Measurements from ENCODE around the gene ARHGAP23.
"Not testable (repeated sequence)": the region's sequence is repeated elsewhere in the genome, so short reads cannot be mapped to it uniquely, and the experiment has no call there.

ARHGAP23 gene

GRCh38 chr17:38430316-38430715, 2.1 kb downstream of the ARHGAP23 start:
- Histone ChIP-seq H3K4me1 (ENCODE audit: control insufficient read depth in 1 of 2, insufficient read depth in 2 of 2, low read length in 2 of 2) (peaks cover 7 to 11% of the 10 kb centered on the region in 2 donors), H3K27me3 (ENCODE audit: control insufficient read depth in 1 of 2, insufficient read depth in 2 of 2, low read length in 2 of 2) (no peaks in the 10 kb centered on the region), H3K36me3 (ENCODE audit: control insufficient read depth in 1 of 2, insufficient read depth in 2 of 2, low read length in 2 of 2) (no peaks in the 10 kb centered on the region), H3K4me3 (ENCODE audit: low read depth in 1 of 2, low read length in 2 of 2) (no peak overlapping the region), H3K27ac (ENCODE audit: low read depth, low read length) (no peak overlapping the region), H3K9ac (ENCODE audit: low read depth in 1 of 2, low read length in 2 of 2) (no peak overlapping the region), H3K9me3 (ENCODE audit: control insufficient read depth in 1 of 2, low read length in 2 of 2) (no peaks in the 10 kb centered on the region)

GRCh38 chr17:38430822-38431221, 2.6 kb downstream of the ARHGAP23 start:
- no peaks in the 10 kb centered on the region for H3K9me3 ChIP-seq (ENCODE audit: control insufficient read depth in 1 of 2, low read length in 2 of 2)
- H3K27ac ChIP-seq (ENCODE audit: low read depth, low read length), result no peak overlapping the region
- H3K27me3 ChIP-seq (ENCODE audit: control insufficient read depth in 1 of 2, insufficient read depth in 2 of 2, low read length in 2 of 2), result no peaks in the 10 kb centered on the region
- H3K4me1 ChIP-seq (ENCODE audit: control insufficient read depth in 1 of 2, insufficient read depth in 2 of 2, low read length in 2 of 2), result peaks cover 7 to 11% of the 10 kb centered on the region in 2 donors
- no peak overlapping the region for H3K9ac ChIP-seq (ENCODE audit: low read depth in 1 of 2, low read length in 2 of 2)
- no peaks in the 10 kb centered on the region for H3K36me3 ChIP-seq (ENCODE audit: control insufficient read depth in 1 of 2, insufficient read depth in 2 of 2, low read length in 2 of 2)
- no peak overlapping the region for H3K4me3 ChIP-seq (ENCODE audit: low read depth in 1 of 2, low read length in 2 of 2)

DNA sequence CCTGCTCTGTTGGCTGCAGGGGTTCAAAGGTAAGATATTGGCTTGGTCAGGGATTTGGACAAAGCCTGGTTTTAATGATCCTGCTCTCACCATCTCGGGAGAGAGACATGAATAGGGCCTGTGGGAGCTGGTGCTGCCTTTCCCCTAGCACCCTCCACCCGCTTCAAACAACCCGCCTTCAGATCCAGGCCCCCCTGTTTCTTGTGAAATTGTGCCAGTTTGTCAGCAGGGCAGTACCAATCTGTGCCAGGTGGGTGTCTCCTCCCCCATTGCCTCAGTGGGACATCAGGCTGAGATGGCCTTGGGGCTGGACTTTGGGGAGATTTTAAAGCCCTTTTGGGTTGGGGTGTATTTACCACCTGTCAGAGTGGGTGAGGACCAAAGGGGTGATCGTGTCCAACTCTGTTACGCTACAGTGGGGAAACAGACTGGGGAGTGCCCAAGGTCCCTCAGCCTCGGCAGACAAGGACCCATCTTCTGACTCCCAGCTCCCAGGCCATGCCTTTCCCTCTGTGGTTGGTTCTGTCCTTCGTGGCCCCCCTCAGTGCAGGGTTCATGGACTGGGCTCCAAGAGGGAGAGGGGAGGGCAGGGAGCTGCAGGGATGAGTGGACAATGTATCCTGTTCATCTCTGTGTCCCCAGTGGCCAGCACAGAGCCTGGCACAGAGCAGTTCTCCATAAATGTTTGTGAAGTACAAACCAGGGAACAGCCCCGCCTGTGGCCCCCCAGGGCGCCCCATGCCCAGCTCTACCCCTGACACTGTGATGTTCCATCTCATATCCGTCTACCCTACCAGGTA, 3.3 kb downstream of the ARHGAP23 start:
- H3K27ac ChIP-seq (ENCODE audit: low read depth, low read length), result no peak overlapping the region
- no peaks in the 10 kb centered on the region for H3K9me3 ChIP-seq (ENCODE audit: control insufficient read depth in 1 of 2, low read length in 2 of 2)
- H3K4me3 ChIP-seq (ENCODE audit: low read depth in 1 of 2, low read length in 2 of 2), result no peak overlapping the region
- no peaks in the 10 kb centered on the region for H3K36me3 ChIP-seq (ENCODE audit: control insufficient read depth in 1 of 2, insufficient read depth in 2 of 2, low read length in 2 of 2)
- H3K9ac ChIP-seq (ENCODE audit: low read depth in 1 of 2, low read length in 2 of 2), result no peak overlapping the region
- no peaks in the 10 kb centered on the region for H3K27me3 ChIP-seq (ENCODE audit: control insufficient read depth in 1 of 2, insufficient read depth in 2 of 2, low read length in 2 of 2)
- peaks cover 7 to 11% of the 10 kb centered on the region in 2 donors for H3K4me1 ChIP-seq (ENCODE audit: control insufficient read depth in 1 of 2, insufficient read depth in 2 of 2, low read length in 2 of 2)

- H3K9me3 ChIP-seq (ENCODE audit: control insufficient read depth in 1 of 2, low read length in 2 of 2), result no peaks in the 10 kb centered on the region
- no peaks in the 10 kb centered on the region for H3K27me3 ChIP-seq (ENCODE audit: control insufficient read depth in 1 of 2, insufficient read depth in 2 of 2, low read length in 2 of 2)
- H3K9ac ChIP-seq (ENCODE audit: low read depth in 1 of 2, low read length in 2 of 2), result no peak overlapping the region
- H3K36me3 ChIP-seq (ENCODE audit: control insufficient read depth in 1 of 2, insufficient read depth in 2 of 2, low read length in 2 of 2), result no peaks in the 10 kb centered on the region
- H3K4me3 ChIP-seq (ENCODE audit: low read depth in 1 of 2, low read length in 2 of 2), result no peak overlapping the region
- H3K27ac ChIP-seq (ENCODE audit: low read depth, low read length), result no peak overlapping the region
- no peaks in the 10 kb centered on the region for H3K4me1 ChIP-seq (ENCODE audit: control insufficient read depth in 1 of 2, insufficient read depth in 2 of 2, low read length in 2 of 2)
Observed at GRCh38 chr17:38434178-38434665, 6.0 kb downstream of the ARHGAP23 start.

- no peaks in the 10 kb centered on the region for H3K36me3 ChIP-seq (ENCODE audit: control insufficient read depth in 1 of 2, insufficient read depth in 2 of 2, low read length in 2 of 2)
- H3K27me3 ChIP-seq (ENCODE audit: control insufficient read depth in 1 of 2, insufficient read depth in 2 of 2, low read length in 2 of 2), result no peaks in the 10 kb centered on the region
- H3K9me3 ChIP-seq (ENCODE audit: control insufficient read depth in 1 of 2, low read length in 2 of 2), result no peaks in the 10 kb centered on the region
- H3K4me3 ChIP-seq (ENCODE audit: low read depth in 1 of 2, low read length in 2 of 2), result no peak overlapping the region
- no peaks in the 10 kb centered on the region for H3K4me1 ChIP-seq (ENCODE audit: control insufficient read depth in 1 of 2, insufficient read depth in 2 of 2, low read length in 2 of 2)
- H3K9ac ChIP-seq (ENCODE audit: low read depth in 1 of 2, low read length in 2 of 2), result no peak overlapping the region
- H3K27ac ChIP-seq (ENCODE audit: low read depth, low read length), result no peak overlapping the region
Observed at GRCh38 chr17:38435795-38436194, 7.5 kb downstream of the ARHGAP23 start.

GRCh38 chr17:38436386-38436785, 8.1 kb downstream of the ARHGAP23 start:
- no peak overlapping the region for H3K9ac ChIP-seq (ENCODE audit: low read depth in 1 of 2, low read length in 2 of 2)
- no peaks in the 10 kb centered on the region for H3K36me3 ChIP-seq (ENCODE audit: control insufficient read depth in 1 of 2, insufficient read depth in 2 of 2, low read length in 2 of 2)
- no peak overlapping the region for H3K4me3 ChIP-seq (ENCODE audit: low read depth in 1 of 2, low read length in 2 of 2)
- H3K27ac ChIP-seq (ENCODE audit: low read depth, low read length), result no peak overlapping the region
- no peaks in the 10 kb centered on the region for H3K9me3 ChIP-seq (ENCODE audit: control insufficient read depth in 1 of 2, low read length in 2 of 2)
- H3K4me1 ChIP-seq (ENCODE audit: control insufficient read depth in 1 of 2, insufficient read depth in 2 of 2, low read length in 2 of 2), result no peaks in the 10 kb centered on the region
- no peaks in the 10 kb centered on the region for H3K27me3 ChIP-seq (ENCODE audit: control insufficient read depth in 1 of 2, insufficient read depth in 2 of 2, low read length in 2 of 2)

DNA sequence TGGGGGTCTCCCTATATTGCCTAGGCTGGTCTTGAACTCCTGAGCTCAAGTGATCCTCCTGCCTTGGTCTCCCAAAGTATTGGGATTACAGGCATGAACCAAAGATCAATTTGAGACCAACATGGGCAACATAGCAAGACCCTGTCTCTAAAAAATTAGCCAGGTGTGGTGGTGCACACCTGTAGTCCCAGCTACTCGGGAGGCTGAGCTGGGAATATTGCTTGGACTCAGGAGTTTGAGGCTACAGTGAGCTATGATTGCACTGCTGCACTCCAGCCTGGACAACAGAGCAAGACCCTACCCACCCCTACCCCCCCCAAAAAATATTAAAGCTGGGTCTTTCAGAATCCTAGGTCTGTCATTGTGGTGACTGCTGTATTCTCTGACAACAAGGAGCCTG, 9.0 kb downstream of the ARHGAP23 start:
- H3K9ac ChIP-seq (ENCODE audit: low read depth in 1 of 2, low read length in 2 of 2), result not testable (repeated sequence)

DNA sequence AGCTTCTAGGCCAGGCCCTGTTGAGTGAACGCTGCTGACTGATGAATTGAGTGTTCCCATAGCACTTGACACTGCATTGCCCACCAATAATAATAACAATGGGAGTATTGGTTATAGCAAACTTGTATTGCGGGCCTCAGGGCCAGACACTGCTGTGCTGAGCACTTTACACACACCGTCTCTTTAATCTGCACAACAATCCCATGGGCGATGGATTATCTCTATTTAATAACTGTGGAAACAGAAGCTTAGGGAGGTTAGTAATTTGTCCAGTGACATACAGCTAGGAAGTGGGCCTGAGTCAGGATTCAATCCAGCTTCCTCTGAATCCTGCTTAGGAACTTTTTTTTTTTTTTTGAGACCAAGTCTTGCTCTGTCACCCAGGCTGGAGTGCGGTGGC, 11.2 kb downstream of the ARHGAP23 start:
- Histone ChIP-seq H3K9me3 (ENCODE audit: control insufficient read depth in 1 of 2, low read length in 2 of 2) (no peaks in the 10 kb centered on the region), H3K27ac (ENCODE audit: low read depth, low read length) (no peak overlapping the region), H3K9ac (ENCODE audit: low read depth in 1 of 2, low read length in 2 of 2) (no peak overlapping the region), H3K4me3 (ENCODE audit: low read depth in 1 of 2, low read length in 2 of 2) (no peak overlapping the region), H3K36me3 (ENCODE audit: control insufficient read depth in 1 of 2, insufficient read depth in 2 of 2, low read length in 2 of 2) (no peaks in the 10 kb centered on the region), H3K27me3 (ENCODE audit: control insufficient read depth in 1 of 2, insufficient read depth in 2 of 2, low read length in 2 of 2) (no peaks in the 10 kb centered on the region), H3K4me1 (ENCODE audit: control insufficient read depth in 1 of 2, insufficient read depth in 2 of 2, low read length in 2 of 2) (no peaks in the 10 kb centered on the region)

More for the DNA sequence above, 9.0 kb downstream of the ARHGAP23 start:
- H3K27ac ChIP-seq (ENCODE audit: low read depth, low read length); H3K27me3 ChIP-seq (ENCODE audit: control insufficient read depth in 1 of 2, insufficient read depth in 2 of 2, low read length in 2 of 2); H3K4me1 ChIP-seq (ENCODE audit: control insufficient read depth in 1 of 2, insufficient read depth in 2 of 2, low read length in 2 of 2); H3K36me3 ChIP-seq (ENCODE audit: control insufficient read depth in 1 of 2, insufficient read depth in 2 of 2, low read length in 2 of 2); H3K9me3 ChIP-seq (ENCODE audit: control insufficient read depth in 1 of 2, low read length in 2 of 2); H3K4me3 ChIP-seq (ENCODE audit: low read depth in 1 of 2, low read length in 2 of 2): not testable (repeated sequence)

GRCh38 chr17:38440614-38441397, 12.5 kb downstream of the ARHGAP23 start:
- Histone ChIP-seq H3K4me3 (ENCODE audit: low read depth in 1 of 2, low read length in 2 of 2) (no peak overlapping the region), H3K36me3 (ENCODE audit: control insufficient read depth in 1 of 2, insufficient read depth in 2 of 2, low read length in 2 of 2) (no peaks in the 10 kb centered on the region), H3K27ac (ENCODE audit: low read depth, low read length) (no peak overlapping the region), H3K27me3 (ENCODE audit: control insufficient read depth in 1 of 2, insufficient read depth in 2 of 2, low read length in 2 of 2) (no peaks in the 10 kb centered on the region), H3K4me1 (ENCODE audit: control insufficient read depth in 1 of 2, insufficient read depth in 2 of 2, low read length in 2 of 2) (no peaks in the 10 kb centered on the region), H3K9ac (ENCODE audit: low read depth in 1 of 2, low read length in 2 of 2) (no peak overlapping the region), H3K9me3 (ENCODE audit: control insufficient read depth in 1 of 2, low read length in 2 of 2) (no peaks in the 10 kb centered on the region)

GRCh38 chr17:38441429-38442061, 13.3 kb downstream of the ARHGAP23 start:
- Histone ChIP-seq H3K27ac (ENCODE audit: low read depth, low read length) (no peak overlapping the region), H3K36me3 (ENCODE audit: control insufficient read depth in 1 of 2, insufficient read depth in 2 of 2, low read length in 2 of 2) (no peaks in the 10 kb centered on the region), H3K27me3 (ENCODE audit: control insufficient read depth in 1 of 2, insufficient read depth in 2 of 2, low read length in 2 of 2) (no peaks in the 10 kb centered on the region), H3K9ac (ENCODE audit: low read depth in 1 of 2, low read length in 2 of 2) (no peak overlapping the region), H3K4me3 (ENCODE audit: low read depth in 1 of 2, low read length in 2 of 2) (no peak overlapping the region), H3K4me1 (ENCODE audit: control insufficient read depth in 1 of 2, insufficient read depth in 2 of 2, low read length in 2 of 2) (no peaks in the 10 kb centered on the region), H3K9me3 (ENCODE audit: control insufficient read depth in 1 of 2, low read length in 2 of 2) (no peaks in the 10 kb centered on the region)
